ENCODE data around the gene MTMR10. TPM values are rescaled to one million over a fixed set of nuclear protein-coding genes. Genes with fewer than 3 reads are reported as not detected.
A peak's percentile ranks its signal among the peaks of the same experiment; 100 is the strongest.

MTMR10 gene
- total RNA-seq, 1 experiment from 2014 or later: 7.6 TPM

DNA sequence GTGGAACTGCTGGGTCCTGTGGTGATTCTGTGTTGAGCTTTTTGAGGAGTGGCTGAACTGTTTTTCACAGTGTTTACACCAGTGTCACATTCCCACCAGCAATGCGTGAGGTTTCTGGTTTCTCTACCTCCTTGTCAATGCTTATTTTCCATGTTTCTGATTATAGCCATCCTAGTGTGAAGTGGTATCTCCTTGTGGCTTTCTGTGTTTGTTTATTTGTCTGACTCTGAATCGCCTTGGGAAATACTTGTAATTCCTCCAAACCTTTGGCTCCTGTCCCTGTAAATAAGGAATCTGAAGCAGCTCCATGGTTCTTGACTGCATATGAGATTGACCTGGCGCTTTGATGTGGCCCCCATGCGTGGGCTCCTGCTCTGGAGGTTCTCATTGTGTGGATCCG is 67.1 kb downstream of the MTMR10 start:
- Histone ChIP-seq H2AFZ (ENCODE audit: low read length) (no peak overlapping the region), H3K36me3 (ENCODE audit: low read depth, low read length) (peaks cover 39% of the 10 kb centered on the region; the same call in 1 of the 2 replicates), H3K4me1 (ENCODE audit: insufficient read depth, low read length) (peaks cover 10% of the 10 kb centered on the region), H3K4me2 (ENCODE audit: low read length) (no peak overlapping the region), H3F3A (ENCODE audit: low read length, unreplicated experiment) (no peaks in the 10 kb centered on the region), H3K9ac (ENCODE audit: low read length) (no peak overlapping the region), H3K4me3 (ENCODE audit: low read length) (no peak overlapping the region), H3K27ac (ENCODE audit: low read length) (no peak overlapping the region), H3K27me3 (ENCODE audit: low read length) (no peaks in the 10 kb centered on the region), H3K9me2 (replicated peaks; ENCODE audit: low read length) (no peaks in the 10 kb centered on the region), H3K9me3 (ENCODE audit: low read length) (no peaks in the 10 kb centered on the region), H4K20me1 (ENCODE audit: low read length) (no peaks in the 10 kb centered on the region), H3K79me2 (ENCODE audit: low read length) (no peaks in the 10 kb centered on the region)
- DNase-seq (no peak), ATAC-seq (no peak)
- TF ChIP-seq CTCF (conservative IDR thresholded peaks at IDR 0.05; ENCODE audit: low read depth, low read length): no peak
- no peak for TF ChIP-seq EZH2 (IDR thresholded peaks at IDR 0.05; ENCODE audit: low read length, unreplicated experiment)
- no peak for TF ChIP-seq EZH2phosphoT487 (IDR thresholded peaks at IDR 0.05; ENCODE audit: borderline replicate concordance, low read length)
- CTCF ChIA-PET: no interaction called here
- intact Hi-C loops (cut with micrococcal nuclease): no loop called here
- no TSS peak for BruUV-seq (replicated peaks)
- POLR2A ChIA-PET (ENCODE audit: unreplicated experiment): no interaction called here

GRCh38 chr15:30923429-30923828 is 68.0 kb downstream of the MTMR10 start:
- CTCF ChIA-PET: no interaction called here
- no peak overlapping the region for H3K27ac ChIP-seq (ENCODE audit: low read length)
- H4K20me1 ChIP-seq (ENCODE audit: low read length): no peaks in the 10 kb centered on the region
- POLR2A ChIA-PET (ENCODE audit: unreplicated experiment): no interaction called here
- H3K79me2 ChIP-seq (ENCODE audit: low read length): no peaks in the 10 kb centered on the region
- no peak for ATAC-seq
- no peak for DNase-seq
- intact Hi-C loops (cut with micrococcal nuclease): no loop called here
- TF ChIP-seq EZH2phosphoT487 (IDR thresholded peaks at IDR 0.05; ENCODE audit: borderline replicate concordance, low read length) (no peak), CTCF (conservative IDR thresholded peaks at IDR 0.05; ENCODE audit: low read depth, low read length) (no peak)
- no peak overlapping the region for H3K9ac ChIP-seq (ENCODE audit: low read length)
- no TSS peak for BruUV-seq (replicated peaks)
- no peaks in the 10 kb centered on the region for H3K9me3 ChIP-seq (ENCODE audit: low read length)
- H3K36me3 ChIP-seq (ENCODE audit: low read depth, low read length): peaks cover 36% of the 10 kb centered on the region; the same call in 1 of the 2 replicates
- H3K4me2 ChIP-seq (ENCODE audit: low read length): no peak overlapping the region
- H2AFZ ChIP-seq (ENCODE audit: low read length): no peak overlapping the region
- no peaks in the 10 kb centered on the region for H3F3A ChIP-seq (ENCODE audit: low read length, unreplicated experiment)
- H3K4me1 ChIP-seq (ENCODE audit: insufficient read depth, low read length): peaks cover 10% of the 10 kb centered on the region
- no peaks in the 10 kb centered on the region for H3K27me3 ChIP-seq (ENCODE audit: low read length)
- no peak overlapping the region for H3K4me3 ChIP-seq (ENCODE audit: low read length)
- no peaks in the 10 kb centered on the region for H3K9me2 ChIP-seq (replicated peaks; ENCODE audit: low read length)

DNA sequence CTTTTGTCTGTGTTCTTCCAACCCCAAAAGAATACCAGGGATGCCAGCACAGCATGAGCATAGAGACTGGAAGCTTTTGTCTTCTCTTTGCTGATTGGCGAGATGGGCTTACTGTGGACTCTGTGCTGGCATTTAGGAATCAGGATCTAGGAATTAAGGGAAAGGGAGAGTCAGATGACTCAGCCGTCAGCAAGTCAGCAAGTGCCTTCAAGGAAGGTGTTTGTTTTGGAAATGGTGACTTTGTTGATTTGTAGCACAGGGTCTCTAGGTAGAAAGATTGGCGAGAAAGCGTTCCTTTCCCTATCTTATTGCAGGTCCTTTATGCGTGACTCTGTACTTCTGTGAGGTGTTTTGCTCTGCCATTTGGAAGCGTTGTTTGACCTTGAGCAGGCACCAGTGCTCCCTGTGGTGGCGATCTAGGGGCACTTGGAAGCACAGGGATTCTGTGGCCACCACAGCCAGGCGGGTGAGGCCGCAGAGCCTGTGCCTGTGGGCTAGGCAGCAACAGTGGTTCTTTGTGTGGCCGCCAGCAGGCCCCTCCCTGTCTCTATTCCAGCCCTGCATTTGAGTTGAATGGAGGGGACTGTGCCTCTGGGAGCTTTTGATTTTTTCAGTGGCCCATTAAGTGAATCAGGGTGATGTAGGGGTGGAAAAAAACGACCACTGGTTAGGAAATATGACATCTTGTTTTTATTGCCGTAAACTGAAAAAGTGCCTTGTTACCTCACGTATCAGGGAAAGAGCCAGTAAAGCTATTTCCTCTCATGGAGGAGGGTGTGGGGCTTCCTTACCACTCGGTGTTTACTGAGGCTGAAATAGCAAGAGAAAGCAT is 68.7 kb downstream of the MTMR10 start:
- peak; percentile 87 for ATAC-seq
- H3K9me2 ChIP-seq (replicated peaks; ENCODE audit: low read length): no peaks in the 10 kb centered on the region
- no peaks in the 10 kb centered on the region for H4K20me1 ChIP-seq (ENCODE audit: low read length)
- peaks cover 10% of the 10 kb centered on the region for H3K4me1 ChIP-seq (ENCODE audit: insufficient read depth, low read length)
- no peaks in the 10 kb centered on the region for H3K79me2 ChIP-seq (ENCODE audit: low read length)
- ChIA-PET POLR2A (ENCODE audit: unreplicated experiment) (no interaction called here), CTCF (no interaction called here)
- no peaks in the 10 kb centered on the region for H3F3A ChIP-seq (ENCODE audit: low read length, unreplicated experiment)
- H3K4me3 ChIP-seq (ENCODE audit: low read length): no peak overlapping the region
- TF ChIP-seq EZH2phosphoT487 (IDR thresholded peaks at IDR 0.05; ENCODE audit: borderline replicate concordance, low read length): no peak
- DNase-seq: peak; percentile 48
- no peak overlapping the region for H3K4me2 ChIP-seq (ENCODE audit: low read length)
- H3K9me3 ChIP-seq (ENCODE audit: low read length): no peaks in the 10 kb centered on the region
- H2AFZ ChIP-seq (ENCODE audit: low read length): no peak overlapping the region
- no peaks in the 10 kb centered on the region for H3K27me3 ChIP-seq (ENCODE audit: low read length)
- intact Hi-C loops (cut with micrococcal nuclease): no loop called here
- H3K9ac ChIP-seq (ENCODE audit: low read length): no peak overlapping the region
- H3K36me3 ChIP-seq (ENCODE audit: low read depth, low read length): peaks cover 42% of the 10 kb centered on the region; the same call in 1 of the 2 replicates
- H3K27ac ChIP-seq (ENCODE audit: low read length): no peak overlapping the region
- BruUV-seq (replicated peaks): no TSS peak

Data from PC-3 (cell line).